Cardiac muscle cell (in vitro differentiated cells and primary cell): ENCODE results near the gene C10orf53. TPM values are rescaled to one million over a fixed set of nuclear protein-coding genes. Genes with fewer than 3 reads are reported as not detected.

Source experiments
- DNase-seq, 2 donors: peaks; one replicate each; pipeline versions ENCODE4 v3.0.0 to v3.0.0-alpha.2; 2010 to 2017; ENCODE audit warnings: low read depth in 1 of 2, low spot score in 1 of 2
- H3K27ac ChIP-seq: fragments of 200-600 bp; sonication (generic); 2 replicates; pipeline ENCODE4 v1.5.1; 2016
- H3K27me3 ChIP-seq: fragments of 200-600 bp; sonication (generic); 2 replicates; pipeline ENCODE4 v1.6.0; 2016; ENCODE audit warnings: control low read depth
- H3K36me3 ChIP-seq: fragments of 200-600 bp; sonication (generic); 2 replicates; pipeline ENCODE4 v1.5.1; 2016; ENCODE audit warnings: control low read depth
- H3K4me1 ChIP-seq: fragments of 200-600 bp; sonication (generic); 2 replicates; pipeline ENCODE4 v1.8.1; 2017; ENCODE audit warnings: low read depth, mild to moderate bottlenecking, mixed run types
- H3K4me3 ChIP-seq: fragments of 200-600 bp; sonication (generic); 2 replicates; pipeline ENCODE4 v1.5.1; 2016; ENCODE audit warnings: mild to moderate bottlenecking
- H3K9me3 ChIP-seq: fragments of 200-600 bp; sonication (generic); 2 replicates; pipeline ENCODE4 v1.5.1; 2017; ENCODE audit warnings: low read depth, mild to moderate bottlenecking, control low read depth
- polyA plus RNA-seq: library from polyadenylated mRNA; unstranded; fragments of >200 nt; fragmentation: Nextera tagmentation; extraction: Ambion mirVana; gene quantifications from 2 replicates; pipeline ENCODE4 v1.2.1, GENCODE V29; 2016
- total RNA-seq: library from RNA; depleted of rRNA; stranded (reverse); fragments of >200 nt; gene quantifications from 2 replicates; pipeline ENCODE4 v1.2.3, GENCODE V29; 2016
- TF ChIP-seq, protein P1 (sequence below): IDR thresholded peaks from 2 replicates; pipeline ENCODE4 v1.5.1; 2012; ENCODE audit warnings: low read depth, mild to moderate bottlenecking, low read length

C10orf53 gene
- total and polyA plus RNA-seq, 2 experiments from 2014 or later = not detected

DNA sequence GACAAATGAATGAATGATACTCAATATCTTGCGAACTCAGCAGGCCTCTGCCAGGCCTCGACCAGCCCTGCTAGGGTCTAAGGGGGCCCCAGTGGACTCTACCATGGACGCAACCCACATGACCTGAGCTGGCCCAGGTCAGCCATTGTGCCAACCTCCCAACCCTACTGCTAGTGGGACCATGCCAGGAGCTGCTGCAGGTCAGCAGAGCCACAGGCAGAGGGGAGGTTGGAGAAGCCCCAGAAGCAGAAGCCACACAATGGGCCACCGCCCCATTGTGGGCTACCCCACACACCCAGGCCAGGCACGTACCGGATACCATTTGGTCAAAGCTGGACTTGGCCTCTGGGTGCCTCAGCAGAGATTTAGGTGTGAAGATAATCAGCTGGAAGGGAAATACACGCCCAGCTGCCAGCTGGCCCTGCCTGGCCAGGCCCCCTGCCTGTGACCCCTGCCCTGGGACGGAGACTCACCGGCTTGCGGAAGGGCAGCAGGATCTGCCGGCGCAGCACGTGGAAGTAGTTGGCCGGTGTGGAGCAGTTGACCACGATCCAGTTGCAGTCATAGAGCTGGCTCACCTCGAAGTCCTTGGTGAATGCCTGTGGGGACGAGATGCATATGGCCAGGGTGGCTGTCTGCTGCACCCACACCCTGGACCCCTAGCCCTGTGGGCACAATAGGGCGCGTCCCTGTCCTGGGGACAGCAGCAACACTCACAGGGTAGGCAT lies 58.2 kb downstream of the C10orf53 start:
- Histone ChIP-seq H3K4me3 (no peak overlapping the region), H3K4me1 (no peaks in the 10 kb centered on the region), H3K9me3 (no peaks in the 10 kb centered on the region), H3K36me3 (peaks cover 11% of the 10 kb centered on the region), H3K27me3 (no peaks in the 10 kb centered on the region), H3K27ac (no peak overlapping the region)
- TF ChIP-seq, protein P1, sequence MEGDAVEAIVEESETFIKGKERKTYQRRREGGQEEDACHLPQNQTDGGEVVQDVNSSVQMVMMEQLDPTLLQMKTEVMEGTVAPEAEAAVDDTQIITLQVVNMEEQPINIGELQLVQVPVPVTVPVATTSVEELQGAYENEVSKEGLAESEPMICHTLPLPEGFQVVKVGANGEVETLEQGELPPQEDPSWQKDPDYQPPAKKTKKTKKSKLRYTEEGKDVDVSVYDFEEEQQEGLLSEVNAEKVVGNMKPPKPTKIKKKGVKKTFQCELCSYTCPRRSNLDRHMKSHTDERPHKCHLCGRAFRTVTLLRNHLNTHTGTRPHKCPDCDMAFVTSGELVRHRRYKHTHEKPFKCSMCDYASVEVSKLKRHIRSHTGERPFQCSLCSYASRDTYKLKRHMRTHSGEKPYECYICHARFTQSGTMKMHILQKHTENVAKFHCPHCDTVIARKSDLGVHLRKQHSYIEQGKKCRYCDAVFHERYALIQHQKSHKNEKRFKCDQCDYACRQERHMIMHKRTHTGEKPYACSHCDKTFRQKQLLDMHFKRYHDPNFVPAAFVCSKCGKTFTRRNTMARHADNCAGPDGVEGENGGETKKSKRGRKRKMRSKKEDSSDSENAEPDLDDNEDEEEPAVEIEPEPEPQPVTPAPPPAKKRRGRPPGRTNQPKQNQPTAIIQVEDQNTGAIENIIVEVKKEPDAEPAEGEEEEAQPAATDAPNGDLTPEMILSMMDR = no peak
- no peak for DNase-seq

DNA sequence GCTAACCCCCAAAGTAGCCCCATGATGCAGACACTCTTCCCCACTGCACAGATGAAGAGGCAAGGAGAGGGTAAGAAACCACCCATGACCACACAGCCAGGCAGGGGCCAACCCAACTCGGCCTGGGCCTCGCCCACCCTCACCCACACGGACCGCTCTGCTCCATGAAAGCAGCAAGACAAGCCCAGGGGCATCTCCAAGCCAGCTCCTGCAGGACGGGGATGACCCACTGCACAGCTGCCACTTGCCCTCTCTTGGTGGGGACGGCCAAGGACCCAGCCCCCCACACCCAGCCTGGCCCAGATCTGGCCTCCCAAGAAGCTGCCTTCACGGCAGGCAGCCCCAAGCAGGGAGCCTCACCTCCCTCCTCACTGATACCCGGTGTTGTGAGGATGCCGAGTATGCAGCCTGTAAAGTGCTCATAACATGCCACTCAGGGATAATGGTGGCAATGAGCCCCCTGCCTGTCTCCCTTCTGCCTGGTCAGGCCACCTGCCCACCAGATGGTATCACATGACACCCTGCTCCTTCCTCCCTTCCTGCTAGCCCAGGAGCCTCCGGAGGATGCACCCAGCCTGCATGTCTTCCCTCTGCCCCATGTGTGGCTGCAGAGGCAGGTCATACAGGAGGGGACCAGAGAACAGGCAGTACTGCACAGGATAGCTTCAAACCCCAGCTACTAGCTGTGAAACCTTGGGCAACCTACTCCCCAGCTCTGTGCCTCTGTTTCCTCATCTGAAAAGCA lies 59.3 kb downstream of the C10orf53 start:
- H3K9me3 ChIP-seq = no peaks in the 10 kb centered on the region
- H3K4me1 ChIP-seq = no peaks in the 10 kb centered on the region
- H3K27ac ChIP-seq = no peak overlapping the region
- DNase-seq = no peak
- TF ChIP-seq, protein P1 = no peak
- H3K27me3 ChIP-seq = no peaks in the 10 kb centered on the region
- H3K36me3 ChIP-seq = peaks cover 14% of the 10 kb centered on the region
- H3K4me3 ChIP-seq = no peak overlapping the region

DNA sequence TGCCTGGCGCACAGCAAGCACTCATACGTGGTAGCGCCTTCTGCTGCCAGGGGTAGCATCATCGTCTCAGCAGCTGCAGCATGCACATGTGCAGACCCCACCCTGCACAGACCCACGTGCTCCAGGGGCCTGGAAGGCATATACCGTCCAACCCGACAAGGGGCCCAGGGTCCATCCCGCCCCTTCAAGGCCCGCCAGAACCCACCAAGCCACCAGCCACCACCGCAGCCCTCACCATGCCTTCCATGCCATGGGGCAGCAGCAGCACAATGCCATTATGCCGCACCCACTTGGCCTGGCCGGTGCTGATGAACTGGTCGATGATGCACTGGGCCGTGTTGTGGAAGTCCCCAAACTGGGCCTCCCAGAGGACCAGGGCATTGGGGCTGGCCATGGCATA lies 60.0 kb downstream of the C10orf53 start:
- no peaks in the 10 kb centered on the region for H3K27me3 ChIP-seq
- DNase-seq = no peak

DNA sequence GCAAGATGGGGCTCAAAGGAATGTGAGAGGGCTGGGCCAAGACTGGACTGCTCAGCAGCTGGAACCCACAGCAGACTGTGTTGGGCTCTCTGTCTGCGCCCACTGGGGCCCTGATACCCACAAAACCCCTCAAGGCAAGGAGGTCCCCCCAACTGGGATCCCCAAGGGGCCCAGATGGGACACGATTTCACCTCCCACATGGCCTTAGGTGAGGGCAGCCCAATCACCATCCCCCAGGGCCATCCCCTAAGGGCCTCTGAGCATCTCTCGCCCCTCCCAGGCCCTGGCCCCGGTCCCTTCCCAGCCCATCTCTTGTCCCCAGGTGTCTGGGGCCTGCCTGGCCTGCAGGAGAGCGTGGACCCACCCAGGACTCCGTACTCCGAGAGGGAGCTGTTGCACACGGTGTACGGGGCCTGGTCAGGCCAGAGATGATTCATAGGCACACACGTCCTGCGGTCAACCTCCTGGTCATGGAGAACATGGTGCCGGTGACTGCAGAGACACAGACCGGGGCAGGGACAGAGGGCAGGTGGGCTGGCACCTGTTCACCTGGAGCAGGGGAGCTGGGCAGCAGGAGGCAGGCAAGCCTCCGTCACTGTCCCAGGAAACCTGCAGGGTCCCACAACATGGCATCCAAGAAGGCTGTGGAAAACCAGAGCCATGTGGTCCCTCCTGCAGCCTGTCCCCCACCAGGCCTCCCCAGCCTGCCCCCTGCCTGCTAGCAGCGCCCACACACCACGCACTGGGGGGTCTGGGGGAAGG lies 61.1 kb downstream of the C10orf53 start:
- H3K9me3 ChIP-seq = no peaks in the 10 kb centered on the region
- peaks cover 22% of the 10 kb centered on the region for H3K36me3 ChIP-seq
- H3K27me3 ChIP-seq = no peaks in the 10 kb centered on the region
- no peak for DNase-seq
- H3K27ac ChIP-seq = no peak overlapping the region
- TF ChIP-seq, protein P1 = no peak
- H3K4me1 ChIP-seq = no peaks in the 10 kb centered on the region
- H3K4me3 ChIP-seq = no peak overlapping the region

More for the DNA sequence above, 60.0 kb downstream of the C10orf53 start:
- TF ChIP-seq, protein P1 = no peak
- H3K4me1 ChIP-seq = no peaks in the 10 kb centered on the region
- H3K36me3 ChIP-seq = peaks cover 14% of the 10 kb centered on the region
- no peak overlapping the region for H3K27ac ChIP-seq
- no peak overlapping the region for H3K4me3 ChIP-seq
- H3K9me3 ChIP-seq = no peaks in the 10 kb centered on the region

DNA sequence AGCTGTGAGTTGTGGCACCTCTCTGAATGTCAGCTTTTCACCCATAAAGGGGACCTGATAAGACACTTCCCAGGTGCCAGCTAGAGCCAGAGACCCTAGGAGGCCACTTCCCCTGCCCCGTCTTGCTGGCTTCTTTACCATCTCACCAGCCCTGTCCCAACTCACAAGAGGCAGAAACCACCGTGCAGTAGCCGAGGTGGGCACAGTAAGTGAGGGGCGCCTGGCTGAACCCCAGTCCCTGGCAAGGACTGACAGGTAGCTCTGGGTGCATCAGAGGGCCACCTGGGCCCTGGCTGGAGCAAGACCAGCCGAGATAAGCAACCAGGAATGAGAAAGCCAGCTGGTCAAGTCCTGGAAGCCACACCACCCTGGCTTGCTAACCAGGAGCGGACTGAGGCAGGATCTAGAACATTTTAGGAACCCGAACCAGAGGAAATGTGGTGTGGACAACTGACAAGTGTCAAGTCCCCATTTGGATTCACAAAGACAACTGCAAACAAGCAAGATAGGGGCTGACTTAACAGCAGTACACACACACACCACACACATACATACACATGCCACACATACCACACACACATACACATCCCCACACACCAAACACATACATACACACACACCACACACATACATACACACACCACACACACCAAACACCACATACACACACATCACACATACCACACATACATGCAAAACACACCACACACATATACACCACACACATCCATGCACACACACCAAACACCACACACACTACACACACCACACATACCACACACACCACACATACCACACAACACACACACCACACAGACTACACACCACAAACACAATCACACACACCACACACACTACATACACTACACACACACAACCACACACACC lies 61.9 kb downstream of the C10orf53 start:
- DNase-seq = peak in 1 of 2 donors; percentile 3
- Histone ChIP-seq H3K4me1 (no peaks in the 10 kb centered on the region), H3K27me3 (no peaks in the 10 kb centered on the region), H3K4me3 (no peak overlapping the region), H3K36me3 (peaks cover 22% of the 10 kb centered on the region), H3K9me3 (no peaks in the 10 kb centered on the region), H3K27ac (no peak overlapping the region)
- TF ChIP-seq, protein P1 = no peak
